Testis (tissue), 2 donors: ENCODE results near the gene HLA-DOA.

ENCODE experiments used
- POLR2A ChIP-seq: fragments of 450-650 bp; IDR thresholded peaks from one replicate; pipeline ENCODE4 v1.6.1; 2017; ENCODE audit warnings: antibody characterized with exemption, mild to moderate bottlenecking, moderate library complexity
- TF ChIP-seq, protein P1 (sequence below), 3 experiments: fragments of 450-650 bp in 2 of 3; fragments of 200-600 bp in 1 of 3; sonication (generic) in 1 of 3; IDR thresholded peaks; one replicate each; pipeline ENCODE4 v1.5.1; 2016 to 2019; ENCODE audit warnings: antibody characterized with exemption in 3 of 3, mild to moderate bottlenecking in 2 of 3, moderate library complexity in 1 of 3

DNA sequence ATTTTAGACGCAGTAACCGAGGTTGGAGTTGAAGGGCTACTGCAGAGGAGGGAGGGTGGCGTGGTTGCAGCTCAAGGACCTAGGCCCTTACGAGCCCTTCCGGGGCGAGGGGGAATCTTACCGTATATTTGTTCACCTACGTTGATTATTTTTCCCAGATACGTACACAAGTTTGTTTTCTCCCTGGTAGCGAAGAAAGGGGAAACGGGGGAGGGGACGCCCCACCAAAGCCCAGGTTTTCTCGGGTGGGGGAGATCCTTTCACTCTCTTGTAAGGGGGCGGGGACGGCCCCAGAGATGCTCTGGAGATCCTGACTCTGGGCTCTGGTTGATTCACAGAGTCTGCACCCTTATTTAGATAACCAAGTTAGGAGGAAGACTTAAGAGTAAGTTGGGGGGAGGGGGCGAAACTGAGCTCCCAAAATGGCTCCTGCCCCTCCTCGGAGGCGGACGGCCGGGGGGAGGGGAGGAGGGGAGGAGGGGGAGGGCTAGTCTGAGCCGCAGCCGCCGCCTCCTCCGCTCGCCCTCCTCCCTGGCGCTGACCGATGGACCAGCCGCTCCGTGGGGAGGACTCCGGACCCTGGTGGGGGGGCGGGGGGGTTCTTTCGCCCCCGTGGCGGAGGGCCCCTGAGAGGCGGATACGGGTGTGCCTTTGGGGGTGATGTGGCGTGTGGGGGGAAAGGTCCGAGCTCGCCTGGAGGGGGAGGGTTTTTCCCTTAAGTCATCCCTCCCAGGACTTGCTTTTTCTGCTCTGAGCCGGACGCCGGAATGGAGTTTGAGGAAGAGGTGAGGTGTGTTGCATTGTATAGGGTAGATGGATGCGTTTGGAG is 38.8 kb downstream of the HLA-DOA start:
- TF ChIP-seq, protein P1, sequence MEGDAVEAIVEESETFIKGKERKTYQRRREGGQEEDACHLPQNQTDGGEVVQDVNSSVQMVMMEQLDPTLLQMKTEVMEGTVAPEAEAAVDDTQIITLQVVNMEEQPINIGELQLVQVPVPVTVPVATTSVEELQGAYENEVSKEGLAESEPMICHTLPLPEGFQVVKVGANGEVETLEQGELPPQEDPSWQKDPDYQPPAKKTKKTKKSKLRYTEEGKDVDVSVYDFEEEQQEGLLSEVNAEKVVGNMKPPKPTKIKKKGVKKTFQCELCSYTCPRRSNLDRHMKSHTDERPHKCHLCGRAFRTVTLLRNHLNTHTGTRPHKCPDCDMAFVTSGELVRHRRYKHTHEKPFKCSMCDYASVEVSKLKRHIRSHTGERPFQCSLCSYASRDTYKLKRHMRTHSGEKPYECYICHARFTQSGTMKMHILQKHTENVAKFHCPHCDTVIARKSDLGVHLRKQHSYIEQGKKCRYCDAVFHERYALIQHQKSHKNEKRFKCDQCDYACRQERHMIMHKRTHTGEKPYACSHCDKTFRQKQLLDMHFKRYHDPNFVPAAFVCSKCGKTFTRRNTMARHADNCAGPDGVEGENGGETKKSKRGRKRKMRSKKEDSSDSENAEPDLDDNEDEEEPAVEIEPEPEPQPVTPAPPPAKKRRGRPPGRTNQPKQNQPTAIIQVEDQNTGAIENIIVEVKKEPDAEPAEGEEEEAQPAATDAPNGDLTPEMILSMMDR (IDR thresholded peaks at IDR 0.05), result no peak
- TF ChIP-seq POLR2A, result no peak
